ENCODE results near the gene CDK17. TPM values are rescaled to one million over a fixed set of nuclear protein-coding genes. Genes with fewer than 3 reads are reported as not detected.

The CDK17 gene
- total RNA-seq (10 to 100 TPM; 14.5 to 32.4 (median 21.7) TPM), polyA plus RNA-seq (10 to 100 TPM in 1 of 2 donors, 1 to 10 TPM in 1; 8.5 to 11.0 TPM)
- long read RNA-seq, donor 1, full-length matches to known transcripts, result 34 of 47 reads
- long read RNA-seq, donor 1, partial matches to known transcripts, result 5 of 47 reads
- long read RNA-seq, donor 1, other reads (novel, unspliced or antisense), result 8 of 47 reads
- long read RNA-seq, donor 2, full-length matches to known transcripts, result 39 of 50 reads
- long read RNA-seq, donor 2, partial matches to known transcripts, result 3 of 50 reads
- long read RNA-seq, donor 2, other reads (novel, unspliced or antisense), result 8 of 50 reads
- long read RNA-seq, donor 3, full-length matches to known transcripts, result 94 of 117 reads
- long read RNA-seq, donor 3, partial matches to known transcripts, result 8 of 117 reads
- long read RNA-seq, donor 3, other reads (novel, unspliced or antisense), result 15 of 117 reads

DNA sequence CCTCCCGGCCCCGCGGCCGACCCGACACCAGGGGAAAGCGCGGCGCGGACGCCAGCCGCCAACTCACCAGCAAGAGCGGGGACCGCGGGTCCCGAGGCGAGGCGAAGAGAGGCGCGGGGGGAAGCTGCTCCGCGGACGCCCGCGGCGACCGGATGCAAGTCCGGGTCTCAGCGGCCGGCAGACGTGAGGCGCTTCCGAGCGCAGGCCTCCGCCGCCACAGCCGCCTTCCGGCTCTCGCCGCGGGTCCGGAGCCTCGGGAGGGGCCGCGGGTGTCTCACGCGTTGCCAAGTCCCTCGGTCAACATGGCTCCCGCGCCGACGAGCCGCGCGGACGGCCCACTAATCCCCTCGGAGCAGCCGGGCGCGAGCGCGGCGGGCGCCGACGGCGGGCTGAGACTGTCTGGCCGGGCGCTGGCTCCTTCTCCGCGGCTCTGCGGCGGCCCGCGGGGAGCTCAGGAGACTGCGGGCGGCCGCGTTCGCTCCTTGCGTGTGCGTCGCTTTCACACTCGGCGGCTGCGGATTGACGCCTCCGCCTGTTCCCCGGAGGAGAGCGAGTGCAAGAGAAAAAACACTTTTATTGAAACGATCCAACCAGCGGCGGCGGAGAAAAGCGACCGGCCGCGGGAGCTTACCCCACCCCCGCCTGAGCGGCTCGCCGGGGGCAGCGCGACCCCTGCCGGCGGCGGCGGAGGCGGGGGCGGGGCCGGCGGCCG lies at the start of gene CDK17:
CDK17 (minus strand) TSS at position 521 of the 712 bp plus-strand sequence. CDS start 65,603 bp downstream, outside the sequence.
- H3K4me3 ChIP-seq, result peak within 1 kb of the TSS; percentile 70 to 97 (median 90)
- DNase-seq (peak; percentile 85 to 87), ATAC-seq (peak; percentile 82 to 94 (median 88))
- H3K27ac ChIP-seq, result peak within 1 kb of the TSS; percentile 92 to 100 (median 99)
- no peaks in the 10 kb centered on the region for H3K27me3 ChIP-seq
- H3K4me1 ChIP-seq, result peaks cover 0 to 48% (median 38%) of the 10 kb centered on the region in 9 donors
- no peaks in the 10 kb centered on the region for H3K36me3 ChIP-seq
- TF ChIP-seq, protein P1, sequence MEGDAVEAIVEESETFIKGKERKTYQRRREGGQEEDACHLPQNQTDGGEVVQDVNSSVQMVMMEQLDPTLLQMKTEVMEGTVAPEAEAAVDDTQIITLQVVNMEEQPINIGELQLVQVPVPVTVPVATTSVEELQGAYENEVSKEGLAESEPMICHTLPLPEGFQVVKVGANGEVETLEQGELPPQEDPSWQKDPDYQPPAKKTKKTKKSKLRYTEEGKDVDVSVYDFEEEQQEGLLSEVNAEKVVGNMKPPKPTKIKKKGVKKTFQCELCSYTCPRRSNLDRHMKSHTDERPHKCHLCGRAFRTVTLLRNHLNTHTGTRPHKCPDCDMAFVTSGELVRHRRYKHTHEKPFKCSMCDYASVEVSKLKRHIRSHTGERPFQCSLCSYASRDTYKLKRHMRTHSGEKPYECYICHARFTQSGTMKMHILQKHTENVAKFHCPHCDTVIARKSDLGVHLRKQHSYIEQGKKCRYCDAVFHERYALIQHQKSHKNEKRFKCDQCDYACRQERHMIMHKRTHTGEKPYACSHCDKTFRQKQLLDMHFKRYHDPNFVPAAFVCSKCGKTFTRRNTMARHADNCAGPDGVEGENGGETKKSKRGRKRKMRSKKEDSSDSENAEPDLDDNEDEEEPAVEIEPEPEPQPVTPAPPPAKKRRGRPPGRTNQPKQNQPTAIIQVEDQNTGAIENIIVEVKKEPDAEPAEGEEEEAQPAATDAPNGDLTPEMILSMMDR (IDR thresholded peaks at IDR 0.05), result peak in 8 of 9 donors; percentile 37 to 77 (median 54)
- intact Hi-C loops (cut with DNase I), result loop anchor here in 9 of 10 donors (2.0 to 10.0 kb wide), 19 partner anchors 47 to 365 kb away; partner anchors contain the start of genes CFAP54 (in 3 of the 9) and LTA4H (in 1 of the 9)
- no peaks in the 10 kb centered on the region for H3K9me3 ChIP-seq
- 1% methylated on average over 94 to 112 of the region's 112 CpGs for WGBS, 2 donors

DNA sequence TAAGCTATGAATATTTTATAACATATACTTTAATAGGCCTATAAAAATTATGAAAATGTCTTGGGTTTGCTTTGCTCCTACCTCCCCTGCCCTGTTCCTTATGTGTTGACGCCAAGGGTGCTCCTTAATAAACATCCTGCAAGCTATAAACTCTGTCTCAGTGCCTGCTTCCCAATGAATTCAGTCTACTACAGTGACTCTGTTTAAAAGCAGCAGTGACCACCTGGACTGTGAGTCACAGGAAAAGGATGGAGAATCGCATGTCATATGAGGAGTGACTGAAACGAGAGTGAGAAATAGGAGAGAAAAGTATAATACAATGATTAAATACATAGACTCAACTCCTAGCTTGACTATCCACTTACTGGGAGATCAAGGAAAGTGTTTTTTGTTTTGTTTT lies 48.1 kb upstream of the CDK17 start:
- WGBS, 2 donors, result 70 to 73% methylated on average over 3 of the region's 3 CpGs
- Histone ChIP-seq H3K4me1 (peaks cover 0 to 35% (median 16%) of the 10 kb centered on the region in 9 donors), H3K4me3 (no peak overlapping the region), H3K36me3 (no peaks in the 10 kb centered on the region), H3K27me3 (no peaks in the 10 kb centered on the region), H3K27ac (peak overlapping the region in 6 of 10 donors; percentile 17 to 93 (median 73)), H3K9me3 (peaks cover 0 to 5% (median 0%) of the 10 kb centered on the region in 11 donors)
- intact Hi-C loops (cut with DNase I), result loop anchor here in 2 of 10 donors (5.0 kb wide), 2 partner anchors 39 to 46 kb away; partner anchors contain the start of genes CDK17 (in 1 of the 2) and CFAP54 (in 1 of the 2)
- TF ChIP-seq, protein P1 (IDR thresholded peaks at IDR 0.05), result no peak
- DNase-seq (no peak), ATAC-seq (no peak)

DNA sequence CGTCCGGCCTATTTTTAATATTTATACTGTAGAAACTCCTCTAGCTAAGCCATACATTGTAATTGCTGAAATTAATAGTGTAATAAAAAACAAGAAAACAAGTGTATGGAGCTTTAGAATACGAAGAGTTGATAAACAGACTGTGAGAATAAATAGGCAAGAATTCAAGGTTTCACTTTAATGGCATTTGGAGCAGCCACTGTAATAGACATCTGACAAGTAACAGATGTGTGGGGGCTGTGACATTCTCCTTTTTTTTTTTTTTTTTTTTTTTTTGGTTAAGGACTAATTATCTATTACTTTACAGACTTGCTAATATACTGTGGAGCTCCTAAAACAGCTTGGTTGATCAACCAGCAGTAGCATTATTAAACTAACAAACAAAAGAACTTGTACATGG lies 47.0 kb upstream of the CDK17 start:
- H3K9me3 ChIP-seq, result peaks cover 0 to 5% (median 0%) of the 10 kb centered on the region in 11 donors
- WGBS, 2 donors, result 87 to 91% methylated on average over 3 of the region's 3 CpGs
- TF ChIP-seq, protein P1 (IDR thresholded peaks at IDR 0.05), result no peak
- intact Hi-C loops (cut with DNase I), result loop anchor here in 2 of 10 donors (5.0 kb wide), 2 partner anchors 40 to 45 kb away; partner anchors contain the start of genes CDK17 (in 1 of the 2) and CFAP54 (in 1 of the 2)
- ATAC-seq (no peak), DNase-seq (no peak)
- no peaks in the 10 kb centered on the region for H3K36me3 ChIP-seq
- no peak overlapping the region for H3K4me3 ChIP-seq
- H3K27ac ChIP-seq, result peak overlapping the region in 8 of 10 donors; percentile 56 to 93 (median 80)
- no peaks in the 10 kb centered on the region for H3K27me3 ChIP-seq
- H3K4me1 ChIP-seq, result peaks cover 0 to 35% (median 16%) of the 10 kb centered on the region in 9 donors

Measured in heart right ventricle (tissue), 16 donors.